Panc1 (cell line): Measurements from ENCODE around the gene VPS35L. TPM values are rescaled to one million over a fixed set of nuclear protein-coding genes. Genes with fewer than 3 reads are reported as not detected.

Experiments used
- ATAC-seq: fragments of 200-7000 bp; cut with Tn5 transposase; 2 replicates; pipeline ENCODE4 v1.9.1; 2020; ENCODE audit warnings: mild to moderate bottlenecking, moderate library complexity
- BruUV-seq: library from RNA; stranded (reverse); fragments of 400-500 nt; replicated peaks from 2 replicates; lab custom pipeline; 2021; lab: Mats Ljungman, UMichigan
- CTCF ChIA-PET: fragments of 300-600 bp; sonication (Branson Sonifier 250); formaldehyde crosslinking; loops from one replicate; lab custom pipeline; 2022; ENCODE audit warnings: antibody characterized with exemption; lab: Charles Lee
- POLR2A ChIA-PET: fragments of 300-600 bp; sonication (Branson Sonifier 250); formaldehyde crosslinking; loops from one replicate; lab custom pipeline; 2022; ENCODE audit warnings: antibody characterized with exemption; lab: Charles Lee
- DNase-seq: peaks from one replicate; pipeline ENCODE4 v3.0.0-alpha.2; 2010; ENCODE audit warnings: low read depth, low spot score
- H3K27ac ChIP-seq: 2 replicates; pipeline ENCODE4 v1.5.1; 2011; ENCODE audit warnings: mild to moderate bottlenecking, low read length, inconsistent platforms
- H3K27me3 ChIP-seq: fragments of 200-500 bp; sonication (Bioruptor generic); 2 replicates; pipeline ENCODE4 v1.6.0; 2014; ENCODE audit warnings: low read length, inconsistent platforms; ENCODE audit not compliant: control insufficient read depth, insufficient read depth
- H3K36me3 ChIP-seq: fragments of 200-500 bp; sonication (Bioruptor generic); 2 replicates; pipeline ENCODE4 v1.5.1; 2014; ENCODE audit warnings: inconsistent platforms, mild to moderate bottlenecking, low read length, moderate library complexity; ENCODE audit not compliant: control insufficient read depth, insufficient read depth
- H3K4me1 ChIP-seq: 2 replicates; pipeline ENCODE4 v1.5.1; 2011; ENCODE audit warnings: inconsistent platforms, mild to moderate bottlenecking, low read length, moderate library complexity; ENCODE audit not compliant: control insufficient read depth, insufficient read depth
- H3K4me3 ChIP-seq, 2 experiments: 2 replicates each; pipeline ENCODE4 v1.5.1; 2011 to 2012; ENCODE audit warnings: low read depth in 2 of 2, low read length in 2 of 2, mild to moderate bottlenecking in 2 of 2, inconsistent platforms in 1 of 2, moderate library complexity in 1 of 2
- H3K9me3 ChIP-seq: fragments of 200-500 bp; sonication (Bioruptor generic); 2 replicates; pipeline ENCODE4 v1.5.1; 2014; ENCODE audit warnings: low read depth, mild to moderate bottlenecking, inconsistent platforms, low read length, moderate library complexity; ENCODE audit not compliant: control insufficient read depth, insufficient read depth
- POLR2AphosphoS5 ChIP-seq: IDR thresholded peaks from 2 replicates; pipeline ENCODE4 v1.6.1; 2012; ENCODE audit warnings: mild to moderate bottlenecking, low read depth, low read length, moderate library complexity
- SIN3A ChIP-seq: IDR thresholded peaks from 2 replicates; pipeline ENCODE4 v1.6.1; 2012; ENCODE audit warnings: low read depth, mild to moderate bottlenecking, low read length, moderate library complexity, borderline replicate concordance; ENCODE audit not compliant: insufficient read depth
- TCF7L2 ChIP-seq: IDR thresholded peaks from 2 replicates; pipeline ENCODE4 v1.6.1; 2011; ENCODE audit warnings: mild to moderate bottlenecking, low read depth, low read length, inconsistent platforms
- in situ Hi-C: cut with HindIII; loops from 2 replicates; pipeline ENCODE4 v1.10.0; 2016; ENCODE audit warnings: low sequenced_read_pairs, low pct_unique_long_range_greater_than_20kb
- intact Hi-C: fragments of 100-400 bp; cut with micrococcal nuclease; formaldehyde crosslinking; loops from one replicate; pipeline ENCODE4 v1.10.0; 2022; ENCODE audit not compliant: unreplicated experiment
- total RNA-seq: library from RNA; stranded (reverse); gene quantifications from one replicate; pipeline ENCODE4 v1.2.1, GENCODE V29; 2021; ENCODE audit not compliant: unreplicated experiment
- TF ChIP-seq, protein P1 (sequence below), 2 experiments: IDR thresholded peaks; 2 replicates each; pipeline ENCODE4 v1.6.1; 2011 to 2012; ENCODE audit warnings: low read depth in 2 of 2, control low read depth in 1 of 2, low read length in 1 of 2, mild to moderate bottlenecking in 1 of 2, moderate library complexity in 1 of 2; ENCODE audit not compliant: insufficient read depth in 1 of 2
- TF ChIP-seq, protein P2 (sequence below): fragments of 450-650 bp; IDR thresholded peaks from 2 replicates; pipeline ENCODE4 v1.5.1; 2017; ENCODE audit warnings: mild to moderate bottlenecking

The VPS35L gene
- total RNA-seq, 1 experiment from 2014 or later = 124 TPM

DNA sequence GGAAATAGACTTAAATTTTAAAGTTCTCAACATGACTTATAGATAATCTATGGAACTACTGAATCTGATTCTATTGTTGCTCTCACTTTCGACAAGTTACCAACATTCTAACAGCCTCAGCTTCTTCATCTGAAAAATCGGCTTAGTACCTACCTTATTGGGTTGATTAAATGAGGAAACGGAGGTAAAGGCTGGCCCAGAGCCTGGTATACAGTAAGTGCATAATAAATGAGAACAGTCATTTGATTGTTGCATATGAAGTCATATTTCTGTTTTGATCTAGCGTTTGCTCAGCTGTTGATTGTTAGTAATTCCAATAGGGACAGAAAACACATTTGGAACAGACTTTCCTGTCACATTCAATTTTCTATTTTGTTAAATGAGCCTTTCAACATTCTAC lies 4.6 kb downstream of the VPS35L start:
- Histone ChIP-seq H3K36me3 (no peaks in the 10 kb centered on the region), H3K9me3 (no peaks in the 10 kb centered on the region), H3K4me1 (peaks cover 10% of the 10 kb centered on the region), H3K4me3 (no peak overlapping the region), H3K27me3 (no peaks in the 10 kb centered on the region), H3K27ac (no peak overlapping the region)
- DNase-seq (no peak), ATAC-seq (no peak)
- TF ChIP-seq, protein P1, sequence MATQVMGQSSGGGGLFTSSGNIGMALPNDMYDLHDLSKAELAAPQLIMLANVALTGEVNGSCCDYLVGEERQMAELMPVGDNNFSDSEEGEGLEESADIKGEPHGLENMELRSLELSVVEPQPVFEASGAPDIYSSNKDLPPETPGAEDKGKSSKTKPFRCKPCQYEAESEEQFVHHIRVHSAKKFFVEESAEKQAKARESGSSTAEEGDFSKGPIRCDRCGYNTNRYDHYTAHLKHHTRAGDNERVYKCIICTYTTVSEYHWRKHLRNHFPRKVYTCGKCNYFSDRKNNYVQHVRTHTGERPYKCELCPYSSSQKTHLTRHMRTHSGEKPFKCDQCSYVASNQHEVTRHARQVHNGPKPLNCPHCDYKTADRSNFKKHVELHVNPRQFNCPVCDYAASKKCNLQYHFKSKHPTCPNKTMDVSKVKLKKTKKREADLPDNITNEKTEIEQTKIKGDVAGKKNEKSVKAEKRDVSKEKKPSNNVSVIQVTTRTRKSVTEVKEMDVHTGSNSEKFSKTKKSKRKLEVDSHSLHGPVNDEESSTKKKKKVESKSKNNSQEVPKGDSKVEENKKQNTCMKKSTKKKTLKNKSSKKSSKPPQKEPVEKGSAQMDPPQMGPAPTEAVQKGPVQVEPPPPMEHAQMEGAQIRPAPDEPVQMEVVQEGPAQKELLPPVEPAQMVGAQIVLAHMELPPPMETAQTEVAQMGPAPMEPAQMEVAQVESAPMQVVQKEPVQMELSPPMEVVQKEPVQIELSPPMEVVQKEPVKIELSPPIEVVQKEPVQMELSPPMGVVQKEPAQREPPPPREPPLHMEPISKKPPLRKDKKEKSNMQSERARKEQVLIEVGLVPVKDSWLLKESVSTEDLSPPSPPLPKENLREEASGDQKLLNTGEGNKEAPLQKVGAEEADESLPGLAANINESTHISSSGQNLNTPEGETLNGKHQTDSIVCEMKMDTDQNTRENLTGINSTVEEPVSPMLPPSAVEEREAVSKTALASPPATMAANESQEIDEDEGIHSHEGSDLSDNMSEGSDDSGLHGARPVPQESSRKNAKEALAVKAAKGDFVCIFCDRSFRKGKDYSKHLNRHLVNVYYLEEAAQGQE (IDR thresholded peaks at IDR 0.05; ENCODE audit: insufficient read depth in 1 of 2, low read depth in 2 of 2, low read length in 1 of 2) = no peak
- no peak for TF ChIP-seq POLR2AphosphoS5
- TF ChIP-seq SIN3A = no peak
- no peak for TF ChIP-seq TCF7L2
- TF ChIP-seq, protein P2, sequence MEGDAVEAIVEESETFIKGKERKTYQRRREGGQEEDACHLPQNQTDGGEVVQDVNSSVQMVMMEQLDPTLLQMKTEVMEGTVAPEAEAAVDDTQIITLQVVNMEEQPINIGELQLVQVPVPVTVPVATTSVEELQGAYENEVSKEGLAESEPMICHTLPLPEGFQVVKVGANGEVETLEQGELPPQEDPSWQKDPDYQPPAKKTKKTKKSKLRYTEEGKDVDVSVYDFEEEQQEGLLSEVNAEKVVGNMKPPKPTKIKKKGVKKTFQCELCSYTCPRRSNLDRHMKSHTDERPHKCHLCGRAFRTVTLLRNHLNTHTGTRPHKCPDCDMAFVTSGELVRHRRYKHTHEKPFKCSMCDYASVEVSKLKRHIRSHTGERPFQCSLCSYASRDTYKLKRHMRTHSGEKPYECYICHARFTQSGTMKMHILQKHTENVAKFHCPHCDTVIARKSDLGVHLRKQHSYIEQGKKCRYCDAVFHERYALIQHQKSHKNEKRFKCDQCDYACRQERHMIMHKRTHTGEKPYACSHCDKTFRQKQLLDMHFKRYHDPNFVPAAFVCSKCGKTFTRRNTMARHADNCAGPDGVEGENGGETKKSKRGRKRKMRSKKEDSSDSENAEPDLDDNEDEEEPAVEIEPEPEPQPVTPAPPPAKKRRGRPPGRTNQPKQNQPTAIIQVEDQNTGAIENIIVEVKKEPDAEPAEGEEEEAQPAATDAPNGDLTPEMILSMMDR = no peak
- in situ Hi-C loops (no loop called here), intact Hi-C loops (no loop called here)
- BruUV-seq = no TSS peak
- CTCF ChIA-PET = interaction anchor here (0.7 to 0.8 kb wide), 2 partner anchors 326 to 1550 kb away, joined by 3 read pairs; no protein-coding TSS in a partner anchor
- POLR2A ChIA-PET = no interaction called here

DNA sequence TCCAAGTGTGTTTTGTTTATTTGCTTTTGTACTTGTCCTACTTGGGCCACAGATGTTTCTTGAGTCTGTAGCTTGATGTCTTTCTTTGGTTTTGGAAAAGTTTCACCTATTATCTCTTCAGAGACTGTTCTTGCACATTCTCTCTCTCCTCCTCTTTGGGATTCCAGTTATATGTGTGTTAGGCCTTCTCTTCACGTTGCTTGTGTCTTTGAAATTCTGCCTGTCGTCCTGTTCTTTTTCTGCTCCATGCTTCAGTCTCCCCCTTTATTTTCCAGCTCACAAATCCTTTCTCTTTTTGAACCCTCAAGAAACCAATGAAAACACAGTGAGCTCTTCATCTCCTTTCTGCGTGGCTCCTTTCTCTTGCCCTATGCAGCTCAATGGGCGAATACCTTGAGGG lies 7.9 kb downstream of the VPS35L start:
- intact Hi-C loops (no loop called here), in situ Hi-C loops (no loop called here)
- TF ChIP-seq, protein P1 (IDR thresholded peaks at IDR 0.05; ENCODE audit: insufficient read depth in 1 of 2, low read depth in 2 of 2, low read length in 1 of 2) = no peak
- TF ChIP-seq TCF7L2 (no peak), SIN3A (no peak), POLR2AphosphoS5 (no peak)
- TF ChIP-seq, protein P2 = no peak
- no peaks in the 10 kb centered on the region for H3K4me1 ChIP-seq
- DNase-seq (no peak), ATAC-seq (no peak)
- ChIA-PET CTCF (interaction anchor here (0.6 to 1.5 kb wide), 2 partner anchors 20 to 35 kb away, joined by 6 to 9 read pairs; no protein-coding TSS in a partner anchor), POLR2A (no interaction called here)
- H3K27ac ChIP-seq = no peak overlapping the region
- no TSS peak for BruUV-seq
- H3K4me3 ChIP-seq = no peak overlapping the region
- 0 out of 2 replicates have a peak, but pooled peaks cover 2% of the 10 kb centered on the region for H3K36me3 ChIP-seq
- no peaks in the 10 kb centered on the region for H3K27me3 ChIP-seq
- H3K9me3 ChIP-seq = no peaks in the 10 kb centered on the region
